Neural progenitor cell (in vitro differentiated cells): ENCODE measurements around the gene GAB2. TPM values are rescaled to one million over a fixed set of nuclear protein-coding genes. Genes with fewer than 3 reads are reported as not detected.

ENCODE experiments used
- DNase-seq: peaks from one replicate; pipeline ENCODE4 v3.0.0-alpha.2; 2016; ENCODE audit warnings: low spot score
- H2AFZ ChIP-seq: fragments of 200-600 bp; sonication (generic); replicated peaks from 2 replicates; pipeline ENCODE4 v1.6.1; 2016; ENCODE audit warnings: antibody characterized with exemption
- H3F3A ChIP-seq: fragments of 200-600 bp; sonication (generic); 2 replicates; pipeline ENCODE4 v1.6.1; 2016; ENCODE audit warnings: antibody characterized with exemption, low read depth
- H3K27ac ChIP-seq: fragments of 200-600 bp; sonication (generic); 2 replicates; pipeline ENCODE4 v1.5.1; 2016; ENCODE audit warnings: mild to moderate bottlenecking
- H3K27me3 ChIP-seq: fragments of 200-600 bp; sonication (generic); 2 replicates; pipeline ENCODE4 v1.6.1; 2016; ENCODE audit warnings: mild to moderate bottlenecking, moderate library complexity
- H3K36me3 ChIP-seq: fragments of 200-600 bp; sonication (generic); 2 replicates; pipeline ENCODE4 v1.5.1; 2016
- H3K4me1 ChIP-seq: fragments of 200-600 bp; sonication (generic); 2 replicates; pipeline ENCODE4 v1.6.1; 2016; ENCODE audit warnings: mixed run types
- H3K4me2 ChIP-seq: fragments of 200-600 bp; sonication (generic); 2 replicates; pipeline ENCODE4 v1.6.1; 2016
- H3K4me3 ChIP-seq: fragments of 200-600 bp; sonication (generic); 2 replicates; pipeline ENCODE4 v1.5.1; 2016
- H3K79me2 ChIP-seq: fragments of 200-600 bp; sonication (generic); 2 replicates; pipeline ENCODE4 v1.6.1; 2016; ENCODE audit warnings: low read depth
- H3K9ac ChIP-seq: fragments of 200-600 bp; sonication (generic); 2 replicates; pipeline ENCODE4 v1.6.1; 2016
- H3K9me3 ChIP-seq: fragments of 200-600 bp; sonication (generic); 2 replicates; pipeline ENCODE4 v1.5.1; 2016; ENCODE audit warnings: low read depth
- H4K20me1 ChIP-seq: fragments of 200-600 bp; sonication (generic); 2 replicates; pipeline ENCODE4 v1.6.1; 2016; ENCODE audit warnings: low read depth
- H3K27ac Mint-ChIP-seq: 3 replicates; pipeline ENCODE4 v1.8.0; 2021; ENCODE audit warnings: mixed read lengths
- H3K27me3 Mint-ChIP-seq: 2 replicates; pipeline ENCODE4 v1.8.0; 2022; ENCODE audit warnings: low read depth, mild to moderate bottlenecking, inconsistent platforms, moderate library complexity, mixed read lengths; ENCODE audit not compliant: insufficient read depth
- H3K36me3 Mint-ChIP-seq: 3 replicates; pipeline ENCODE4 v1.8.0; 2021; ENCODE audit warnings: mixed read lengths
- H3K4me1 Mint-ChIP-seq: 3 replicates; pipeline ENCODE4 v1.8.0; 2021; ENCODE audit warnings: mixed read lengths
- H3K4me3 Mint-ChIP-seq: 3 replicates; pipeline ENCODE4 v1.8.0; 2021; ENCODE audit warnings: mild to moderate bottlenecking, moderate library complexity, mixed read lengths
- H3K9me3 Mint-ChIP-seq: 3 replicates; pipeline ENCODE4 v1.8.0; 2020; ENCODE audit warnings: mixed read lengths
- CTCF ChIP-seq: fragments of 200-600 bp; sonication (generic); IDR thresholded peaks from 2 replicates; pipeline ENCODE4 v1.5.1; 2017; ENCODE audit warnings: antibody characterized with exemption, mild to moderate bottlenecking
- EZH2 ChIP-seq: fragments of 200-600 bp; sonication (generic); IDR thresholded peaks from 2 replicates; pipeline ENCODE4 v1.6.1; 2017; ENCODE audit warnings: antibody characterized with exemption, mild to moderate bottlenecking, moderate library complexity
- EZH2phosphoT487 ChIP-seq: fragments of 200-600 bp; sonication (generic); IDR thresholded peaks from 2 replicates; pipeline ENCODE4 v1.6.1; 2017; ENCODE audit warnings: antibody characterized with exemption
- total RNA-seq: library from RNA; depleted of rRNA; stranded (reverse); fragments of >200 nt; gene quantifications from 2 replicates; pipeline ENCODE4 v1.2.3, GENCODE V29; 2015; ENCODE audit warnings: low replicate concordance

The GAB2 gene
- total RNA-seq, 1 donor from 2014 or later = 11.1 TPM

DNA sequence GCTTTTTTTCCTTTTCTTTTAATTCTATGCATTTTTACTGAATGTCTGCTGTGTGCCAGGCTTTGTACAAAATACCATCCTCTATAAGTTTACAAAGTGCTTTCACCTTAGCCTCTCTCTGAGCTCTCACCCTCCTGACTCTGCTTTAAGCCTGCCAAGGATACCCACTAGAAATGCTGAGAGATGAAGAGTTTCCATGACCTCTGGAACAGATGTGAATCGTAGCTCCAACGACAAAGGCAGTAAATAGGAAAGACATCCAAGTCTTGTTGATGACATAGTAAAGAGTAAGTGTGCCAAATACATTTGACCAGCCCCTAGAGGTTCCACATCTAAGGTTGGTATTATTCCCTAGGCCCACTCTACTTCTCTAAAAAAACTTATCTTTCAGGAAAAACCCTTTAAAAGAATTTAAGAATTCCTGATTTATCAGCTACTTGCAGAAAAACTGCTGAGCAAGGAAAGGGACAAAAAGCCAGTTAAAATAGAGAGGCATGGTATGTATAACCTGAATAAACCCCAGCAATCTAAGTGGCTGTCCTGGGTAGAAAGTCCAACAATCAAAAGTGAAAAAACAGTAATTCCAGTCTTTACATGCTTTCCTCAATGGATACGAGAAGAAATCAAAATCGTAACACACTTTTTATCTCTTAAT is 45.4 kb downstream of the GAB2 start:
- H3F3A ChIP-seq = peaks cover 32% of the 10 kb centered on the region
- no peak overlapping the region for H3K27ac ChIP-seq
- peaks cover 6% of the 10 kb centered on the region for H3K9me3 Mint-ChIP-seq
- no peak overlapping the region for H3K4me2 ChIP-seq
- H3K9ac ChIP-seq = no peak overlapping the region
- no peak for DNase-seq
- no peak overlapping the region for H3K27ac Mint-ChIP-seq
- peaks cover 48% of the 10 kb centered on the region for H3K79me2 ChIP-seq
- no peaks in the 10 kb centered on the region for H3K36me3 ChIP-seq
- peaks cover 2% of the 10 kb centered on the region for H3K27me3 Mint-ChIP-seq
- TF ChIP-seq EZH2phosphoT487 (no peak), CTCF (no peak), EZH2 (no peak)
- no peaks in the 10 kb centered on the region for H3K27me3 ChIP-seq
- H3K4me3 Mint-ChIP-seq = no peak overlapping the region
- no peaks in the 10 kb centered on the region for H3K36me3 Mint-ChIP-seq
- H3K4me1 Mint-ChIP-seq = peaks cover 11% of the 10 kb centered on the region
- H3K4me1 ChIP-seq = peaks cover 51% of the 10 kb centered on the region
- no peak overlapping the region for H3K4me3 ChIP-seq
- no peaks in the 10 kb centered on the region for H3K9me3 ChIP-seq
- H4K20me1 ChIP-seq = peaks cover 26% of the 10 kb centered on the region
- H2AFZ ChIP-seq = no peak overlapping the region

GRCh38 chr11:78371221-78371891 is 46.3 kb downstream of the GAB2 start:
- Histone ChIP-seq H3K9me3 (no peaks in the 10 kb centered on the region), H3K36me3 (no peaks in the 10 kb centered on the region), H3K4me2 (no peak overlapping the region), H4K20me1 (peaks cover 26% of the 10 kb centered on the region), H3F3A (peaks cover 32% of the 10 kb centered on the region), H3K4me3 (no peak overlapping the region), H3K27me3 (no peaks in the 10 kb centered on the region), H3K9ac (no peak overlapping the region), H3K79me2 (peaks cover 56% of the 10 kb centered on the region), H3K27ac (no peak overlapping the region), H2AFZ (no peak overlapping the region), H3K4me1 (peaks cover 52% of the 10 kb centered on the region)
- H3K36me3 Mint-ChIP-seq = no peaks in the 10 kb centered on the region
- H3K27ac Mint-ChIP-seq = no peak overlapping the region
- no peaks in the 10 kb centered on the region for H3K27me3 Mint-ChIP-seq
- no peak for DNase-seq
- H3K4me1 Mint-ChIP-seq = peaks cover 11% of the 10 kb centered on the region
- no peak overlapping the region for H3K4me3 Mint-ChIP-seq
- no peaks in the 10 kb centered on the region for H3K9me3 Mint-ChIP-seq
- no peak for TF ChIP-seq EZH2phosphoT487
- TF ChIP-seq CTCF = no peak
- no peak for TF ChIP-seq EZH2

GRCh38 chr11:78370406-78371172 is 47.0 kb downstream of the GAB2 start:
- H3K4me2 ChIP-seq = no peak overlapping the region
- no peak overlapping the region for H3K27ac Mint-ChIP-seq

More at GRCh38 chr11:78370406-78371172, 47.0 kb downstream of the GAB2 start:
- H3K4me1 ChIP-seq = peaks cover 58% of the 10 kb centered on the region
- no peaks in the 10 kb centered on the region for H3K36me3 ChIP-seq
- Mint-ChIP-seq H3K4me3 (no peak overlapping the region), H3K27me3 (no peaks in the 10 kb centered on the region), H3K4me1 (peaks cover 15% of the 10 kb centered on the region), H3K9me3 (no peaks in the 10 kb centered on the region), H3K36me3 (no peaks in the 10 kb centered on the region)
- H3K9ac ChIP-seq = no peak overlapping the region
- H3K79me2 ChIP-seq = peaks cover 53% of the 10 kb centered on the region
- H4K20me1 ChIP-seq = peaks cover 29% of the 10 kb centered on the region
- H3K27me3 ChIP-seq = no peaks in the 10 kb centered on the region
- no peak overlapping the region for H3K27ac ChIP-seq
- TF ChIP-seq CTCF = no peak
- no peak for TF ChIP-seq EZH2
- no peak for TF ChIP-seq EZH2phosphoT487
- H3F3A ChIP-seq = peaks cover 39% of the 10 kb centered on the region
- DNase-seq = no peak
- H2AFZ ChIP-seq = no peak overlapping the region
- H3K4me3 ChIP-seq = no peak overlapping the region
- no peaks in the 10 kb centered on the region for H3K9me3 ChIP-seq
